A549 (cell line): Measurements from ENCODE around the gene SYTL3.

Experiments used
- E2F6 ChIP-seq: IDR thresholded peaks from 2 replicates; pipeline ENCODE4 v1.6.1; 2012; ENCODE audit warnings: low read depth, borderline replicate concordance
- ELK1 ChIP-seq: fragments of 150-350 bp; IDR thresholded peaks from 2 replicates; pipeline ENCODE4 v1.6.1; 2014; ENCODE audit warnings: low read depth, mild to moderate bottlenecking, low read length
- MAX ChIP-seq: IDR thresholded peaks from 2 replicates; pipeline ENCODE4 v1.6.1; 2012
- TF ChIP-seq, protein P1 (sequence below): fragments of >200 bp; sonication (Bioruptor Twin); formaldehyde crosslinking; IDR thresholded peaks from 3 replicates; pipeline ENCODE4 v1.5.1; 2016
- TF ChIP-seq, protein P2 (sequence below): fragments of 450-650 bp; IDR thresholded peaks from 2 replicates; pipeline ENCODE4 v1.6.1; 2014; ENCODE audit warnings: antibody characterized with exemption

GRCh38 chr6:158688860-158689259 is 39.0 kb downstream of the SYTL3 start:
- TF ChIP-seq, protein P1, sequence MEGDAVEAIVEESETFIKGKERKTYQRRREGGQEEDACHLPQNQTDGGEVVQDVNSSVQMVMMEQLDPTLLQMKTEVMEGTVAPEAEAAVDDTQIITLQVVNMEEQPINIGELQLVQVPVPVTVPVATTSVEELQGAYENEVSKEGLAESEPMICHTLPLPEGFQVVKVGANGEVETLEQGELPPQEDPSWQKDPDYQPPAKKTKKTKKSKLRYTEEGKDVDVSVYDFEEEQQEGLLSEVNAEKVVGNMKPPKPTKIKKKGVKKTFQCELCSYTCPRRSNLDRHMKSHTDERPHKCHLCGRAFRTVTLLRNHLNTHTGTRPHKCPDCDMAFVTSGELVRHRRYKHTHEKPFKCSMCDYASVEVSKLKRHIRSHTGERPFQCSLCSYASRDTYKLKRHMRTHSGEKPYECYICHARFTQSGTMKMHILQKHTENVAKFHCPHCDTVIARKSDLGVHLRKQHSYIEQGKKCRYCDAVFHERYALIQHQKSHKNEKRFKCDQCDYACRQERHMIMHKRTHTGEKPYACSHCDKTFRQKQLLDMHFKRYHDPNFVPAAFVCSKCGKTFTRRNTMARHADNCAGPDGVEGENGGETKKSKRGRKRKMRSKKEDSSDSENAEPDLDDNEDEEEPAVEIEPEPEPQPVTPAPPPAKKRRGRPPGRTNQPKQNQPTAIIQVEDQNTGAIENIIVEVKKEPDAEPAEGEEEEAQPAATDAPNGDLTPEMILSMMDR: no peak
- TF ChIP-seq MAX (no peak), ELK1 (no peak), E2F6 (no peak)
- TF ChIP-seq, protein P2, sequence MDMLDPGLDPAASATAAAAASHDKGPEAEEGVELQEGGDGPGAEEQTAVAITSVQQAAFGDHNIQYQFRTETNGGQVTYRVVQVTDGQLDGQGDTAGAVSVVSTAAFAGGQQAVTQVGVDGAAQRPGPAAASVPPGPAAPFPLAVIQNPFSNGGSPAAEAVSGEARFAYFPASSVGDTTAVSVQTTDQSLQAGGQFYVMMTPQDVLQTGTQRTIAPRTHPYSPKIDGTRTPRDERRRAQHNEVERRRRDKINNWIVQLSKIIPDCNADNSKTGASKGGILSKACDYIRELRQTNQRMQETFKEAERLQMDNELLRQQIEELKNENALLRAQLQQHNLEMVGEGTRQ: no peak
